ENCODE results near the gene GLYATL2.

GRCh38 chr11:58861533-58861932, 17.0 kb upstream of the GLYATL2 start:
- TF ChIP-seq CTCF (IDR thresholded peaks at IDR 0.05; ENCODE audit: low read length) (no peak), EZH2phosphoT487 (IDR thresholded peaks at IDR 0.05; ENCODE audit: low read length) (no peak)

Data from MM.1S (cell line).